Measurements from ENCODE around the gene SUPT20HL1.
A peak's percentile ranks its signal among the peaks of the same experiment; 100 is the strongest.

SUPT20HL1 gene

DNA sequence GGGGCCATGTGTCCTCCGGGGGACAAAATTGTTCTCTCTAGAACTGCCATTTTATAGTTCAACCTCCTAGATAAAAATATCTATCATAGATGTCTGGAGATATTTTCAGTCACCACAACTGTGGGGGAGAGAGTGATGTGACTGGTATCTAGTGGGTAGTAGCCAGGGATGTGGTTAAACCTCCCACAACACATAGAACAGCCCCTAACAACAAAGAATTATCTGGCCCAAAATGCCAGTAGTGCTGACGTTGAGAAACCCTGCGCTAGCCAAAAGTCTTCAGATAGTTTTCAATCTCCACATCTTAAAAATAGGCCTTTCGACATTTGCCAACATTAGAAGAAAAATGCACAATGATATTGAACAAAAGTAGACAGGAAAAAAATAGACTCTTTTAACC lies 27.6 kb upstream of the SUPT20HL1 start:
- H3K4me2 ChIP-seq: 0 out of 22 replicates have a peak overlapping the region, but pooled peaks of 1 of the 11 experiments have one; percentile 12
- peaks cover 0 to 12% (median 0%) of the 10 kb centered on the region in 11 experiments; a peak in 1 of 22 replicates for H3K27me3 ChIP-seq
- H3K4me1 ChIP-seq: no peaks in the 10 kb centered on the region
- no peak overlapping the region for H3K9ac ChIP-seq
- no peak overlapping the region for H3K4me3 ChIP-seq
- H4K20me1 ChIP-seq: no peaks in the 10 kb centered on the region
- no peak for TF ChIP-seq Cebpa-rat (IDR thresholded peaks at IDR 0.05)
- H3K36me3 ChIP-seq: no peaks in the 10 kb centered on the region
- no peak overlapping the region for H3K27ac ChIP-seq
- peaks cover 0 to 13% (median 9%) of the 10 kb centered on the region in 11 experiments; a peak in 12 of 22 replicates for H3K9me3 ChIP-seq (replicated peaks in 1 of 11)

DNA sequence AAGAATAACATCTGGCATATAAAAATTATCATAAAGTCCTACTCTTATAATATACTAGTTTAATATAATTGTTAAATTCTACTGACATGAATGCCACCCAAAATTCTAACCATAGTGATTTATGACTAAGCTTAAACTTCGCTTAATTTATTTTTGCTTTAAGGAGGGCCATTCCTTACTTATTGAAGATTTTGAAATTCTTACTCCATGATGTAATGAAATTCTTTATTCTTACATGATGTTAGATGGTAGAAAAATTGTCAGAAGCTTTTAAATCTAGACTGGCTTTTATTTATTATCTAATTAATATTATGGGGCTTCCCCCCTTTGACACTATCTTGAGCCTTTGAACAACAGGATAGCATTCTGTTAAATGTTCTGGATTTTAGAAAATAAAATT lies 27.1 kb upstream of the SUPT20HL1 start:
- Histone ChIP-seq H3K4me2 (no peak overlapping the region), H3K9ac (no peak overlapping the region), H3K27ac (no peak overlapping the region), H3K4me3 (no peak overlapping the region), H4K20me1 (no peaks in the 10 kb centered on the region), H3K27me3 (peaks cover 0 to 12% (median 0%) of the 10 kb centered on the region in 11 experiments; a peak in 1 of 22 replicates), H3K4me1 (no peaks in the 10 kb centered on the region), H3K9me3 (replicated peaks in 1 of 11) (peaks cover 0 to 13% (median 9%) of the 10 kb centered on the region in 11 experiments; a peak in 12 of 22 replicates), H3K36me3 (no peaks in the 10 kb centered on the region)
- no peak for TF ChIP-seq Cebpa-rat (IDR thresholded peaks at IDR 0.05)

DNA sequence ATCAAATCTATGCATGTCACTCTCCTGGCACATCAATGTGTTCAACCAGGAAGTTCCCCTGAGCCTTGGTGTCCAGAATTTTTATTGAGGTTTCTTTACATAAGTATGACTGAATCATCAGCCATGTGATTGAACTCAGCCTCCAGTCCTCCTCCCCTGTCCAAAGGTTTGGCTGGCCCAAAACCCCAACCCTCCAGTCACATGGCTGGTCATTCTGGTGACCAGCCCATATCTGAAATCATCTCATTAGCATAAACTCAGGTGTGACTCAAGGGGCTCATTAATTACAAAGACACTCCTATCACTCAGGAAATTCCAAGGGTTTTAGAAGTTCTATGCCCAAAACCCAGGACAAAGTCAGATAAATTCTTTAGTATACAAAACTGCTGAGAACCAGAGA lies 26.0 kb upstream of the SUPT20HL1 start:
- Histone ChIP-seq H3K4me1 (peaks cover 0 to 1% (median 0%) of the 10 kb centered on the region in 10 experiments; a peak in 3 of 20 replicates), H3K4me3 (no peak overlapping the region), H3K36me3 (no peaks in the 10 kb centered on the region), H3K9ac (no peak overlapping the region), H3K4me2 (no peak overlapping the region), H3K9me3 (replicated peaks in 1 of 11) (peaks cover 0 to 13% (median 9%) of the 10 kb centered on the region in 11 experiments; a peak in 12 of 22 replicates), H3K27me3 (peaks cover 0 to 12% (median 0%) of the 10 kb centered on the region in 11 experiments; a peak in 1 of 22 replicates), H3K27ac (no peak overlapping the region), H4K20me1 (no peaks in the 10 kb centered on the region)
- TF ChIP-seq Cebpa-rat (IDR thresholded peaks at IDR 0.05): no peak

DNA sequence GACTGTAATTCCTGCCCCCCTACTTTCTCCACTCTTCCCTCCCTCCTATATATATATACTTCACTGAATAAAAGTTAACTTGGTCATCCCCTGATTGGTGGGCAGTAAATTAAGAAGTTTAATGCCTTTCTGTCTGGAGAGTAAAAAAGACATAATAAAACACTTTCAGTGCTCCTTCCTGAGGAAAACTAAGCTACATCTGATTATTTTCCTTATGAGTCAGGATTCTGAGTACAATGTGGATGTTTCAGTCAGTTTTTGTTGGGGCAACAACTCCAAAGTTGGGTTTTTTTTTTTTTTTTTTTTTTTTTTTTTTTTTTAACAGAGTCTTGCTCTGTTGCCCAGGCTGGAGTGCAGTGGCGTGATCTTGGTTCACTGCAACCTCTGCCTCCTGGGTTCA lies 24.6 kb upstream of the SUPT20HL1 start:
- Histone ChIP-seq H3K36me3 (no peaks in the 10 kb centered on the region), H3K27me3 (peaks cover 0 to 12% (median 0%) of the 10 kb centered on the region in 11 experiments; a peak in 1 of 22 replicates), H3K9me3 (replicated peaks in 1 of 11) (peaks cover 0 to 13% (median 9%) of the 10 kb centered on the region in 11 experiments; a peak in 12 of 22 replicates), H3K4me2 (no peak overlapping the region), H3K4me1 (peaks cover 0 to 8% (median 0%) of the 10 kb centered on the region in 10 experiments; a peak in 3 of 20 replicates), H3K27ac (no peak overlapping the region), H3K9ac (no peak overlapping the region), H3K4me3 (no peak overlapping the region), H4K20me1 (no peaks in the 10 kb centered on the region)
- TF ChIP-seq Cebpa-rat (IDR thresholded peaks at IDR 0.05): no peak

DNA sequence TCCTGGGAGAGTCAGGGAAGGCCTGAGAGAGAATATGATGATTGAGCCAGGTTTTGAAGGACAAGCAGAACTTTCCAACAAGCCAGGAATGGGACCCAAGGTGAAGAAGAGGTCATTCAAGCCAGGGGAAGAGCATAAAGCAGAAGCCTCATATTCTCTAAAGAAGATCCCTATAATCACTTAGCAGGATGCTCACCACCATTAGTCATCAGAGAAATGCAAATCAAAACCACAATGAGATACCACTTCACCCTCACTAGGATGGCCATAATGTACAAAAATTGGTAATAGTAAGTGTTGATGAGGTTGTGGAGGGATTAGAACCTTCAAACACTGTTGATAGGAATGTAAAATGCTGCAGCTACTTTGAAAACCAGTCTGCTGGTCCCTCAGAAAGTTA lies 20.5 kb upstream of the SUPT20HL1 start:
- Histone ChIP-seq H3K4me3 (no peak overlapping the region), H3K4me2 (peak overlapping the region in 2 of 11 experiments; percentile 5 to 25; a peak in 1 of 22 replicates), H4K20me1 (no peaks in the 10 kb centered on the region), H3K27me3 (peaks cover 0 to 33% (median 0%) of the 10 kb centered on the region in 11 experiments; a peak in 6 of 22 replicates), H3K9me3 (replicated peaks in 1 of 11) (peaks cover 0 to under 1% (median 0%) of the 10 kb centered on the region in 11 experiments; a peak in 1 of 22 replicates), H3K4me1 (peaks cover 0 to 19% (median 3%) of the 10 kb centered on the region in 10 experiments; a peak in 8 of 20 replicates), H3K9ac (no peak overlapping the region), H3K36me3 (no peaks in the 10 kb centered on the region), H3K27ac (no peak overlapping the region)
- TF ChIP-seq Cebpa-rat (IDR thresholded peaks at IDR 0.05): no peak

DNA sequence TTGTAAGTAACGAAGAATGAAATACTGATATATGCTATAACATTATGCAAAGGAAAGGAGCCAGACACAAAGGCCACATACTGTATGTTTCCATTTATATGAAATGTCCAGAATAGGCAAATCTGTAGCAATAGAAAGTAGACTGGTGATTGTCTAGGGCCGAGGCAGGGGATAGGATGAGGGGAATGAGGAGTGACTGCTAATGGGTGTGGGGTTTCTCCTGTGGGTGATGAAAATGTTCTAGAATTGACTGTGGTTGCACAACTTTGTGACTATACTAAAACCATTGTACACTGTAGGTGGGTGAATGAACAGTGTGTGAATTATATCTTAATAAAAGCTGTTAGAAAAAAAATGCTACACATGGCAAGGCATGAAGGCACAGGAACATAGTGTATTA lies 19.9 kb upstream of the SUPT20HL1 start:
- Histone ChIP-seq H3K27me3 (peaks cover 0 to 36% (median 0%) of the 10 kb centered on the region in 11 experiments; a peak in 7 of 22 replicates), H3K4me3 (no peak overlapping the region), H3K36me3 (no peaks in the 10 kb centered on the region), H3K9ac (no peak overlapping the region), H3K4me2 (no peak overlapping the region), H3K9me3 (replicated peaks in 1 of 11) (no peaks in the 10 kb centered on the region), H3K27ac (no peak overlapping the region), H3K4me1 (peaks cover 0 to 19% (median 3%) of the 10 kb centered on the region in 10 experiments; a peak in 8 of 20 replicates), H4K20me1 (no peaks in the 10 kb centered on the region)
- no peak for TF ChIP-seq Cebpa-rat (IDR thresholded peaks at IDR 0.05)

DNA sequence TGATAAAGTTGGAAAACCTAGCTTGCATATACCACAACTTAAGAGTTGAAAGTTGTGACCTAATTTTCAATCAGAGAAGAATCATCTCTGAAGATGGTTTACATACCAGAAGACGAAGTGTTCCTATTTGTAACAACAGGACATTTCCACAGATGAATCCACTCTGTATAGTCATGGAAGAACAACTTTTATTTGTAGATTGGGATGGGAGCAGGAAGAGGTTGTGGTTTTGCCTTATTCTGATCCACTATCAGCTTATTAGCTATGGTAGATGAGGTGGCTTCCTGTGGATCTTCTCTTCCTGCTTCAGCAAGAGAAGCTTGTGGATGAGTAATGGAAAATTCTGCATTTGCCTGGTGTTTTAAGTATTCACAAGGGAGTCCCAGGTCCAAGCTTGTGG lies 18.6 kb upstream of the SUPT20HL1 start:
- no peak overlapping the region for H3K27ac ChIP-seq

DNA sequence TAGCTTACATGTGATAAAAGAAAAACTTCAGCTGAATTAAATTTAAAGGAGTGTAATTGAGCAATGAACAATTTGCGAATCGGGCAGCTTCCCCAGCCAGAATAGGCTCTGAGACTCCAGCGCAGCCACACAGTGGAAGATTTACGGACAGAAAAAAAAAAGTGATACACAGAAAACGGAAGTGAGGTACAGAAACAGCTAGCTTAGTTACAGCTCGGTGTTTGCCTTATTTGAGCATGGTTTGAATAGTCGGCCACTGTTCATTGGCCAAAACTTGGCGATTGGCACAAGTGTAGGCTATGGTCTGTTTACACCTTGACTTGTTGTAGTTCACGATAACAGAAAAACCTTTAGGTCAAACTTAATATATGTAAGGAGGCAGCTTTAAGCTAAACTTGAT lies 16.7 kb upstream of the SUPT20HL1 start:
- Histone ChIP-seq H3K4me1 (peaks cover 0 to 19% (median 3%) of the 10 kb centered on the region in 10 experiments; a peak in 8 of 20 replicates), H3K9ac (no peak overlapping the region), H3K4me3 (no peak overlapping the region), H4K20me1 (no peaks in the 10 kb centered on the region), H3K4me2 (no peak overlapping the region), H3K9me3 (replicated peaks in 1 of 11) (no peaks in the 10 kb centered on the region), H3K27ac (no peak overlapping the region), H3K36me3 (no peaks in the 10 kb centered on the region), H3K27me3 (peaks cover 0 to 50% (median 0%) of the 10 kb centered on the region in 11 experiments; a peak in 7 of 22 replicates)
- TF ChIP-seq Cebpa-rat (IDR thresholded peaks at IDR 0.05): no peak

More for the DNA sequence above, 18.6 kb upstream of the SUPT20HL1 start:
- H4K20me1 ChIP-seq: no peaks in the 10 kb centered on the region
- no peaks in the 10 kb centered on the region for H3K36me3 ChIP-seq
- H3K4me2 ChIP-seq: peak overlapping the region in 7 of 11 experiments; percentile 6 to 57 (median 25); a peak in 9 of 22 replicates
- no peaks in the 10 kb centered on the region for H3K9me3 ChIP-seq (replicated peaks in 1 of 11)
- no peak for TF ChIP-seq Cebpa-rat (IDR thresholded peaks at IDR 0.05)
- no peak overlapping the region for H3K4me3 ChIP-seq
- H3K27me3 ChIP-seq: peaks cover 0 to 46% (median 0%) of the 10 kb centered on the region in 11 experiments; a peak in 7 of 22 replicates
- H3K4me1 ChIP-seq: peaks cover 0 to 19% (median 3%) of the 10 kb centered on the region in 10 experiments; a peak in 8 of 20 replicates
- H3K9ac ChIP-seq: no peak overlapping the region

DNA sequence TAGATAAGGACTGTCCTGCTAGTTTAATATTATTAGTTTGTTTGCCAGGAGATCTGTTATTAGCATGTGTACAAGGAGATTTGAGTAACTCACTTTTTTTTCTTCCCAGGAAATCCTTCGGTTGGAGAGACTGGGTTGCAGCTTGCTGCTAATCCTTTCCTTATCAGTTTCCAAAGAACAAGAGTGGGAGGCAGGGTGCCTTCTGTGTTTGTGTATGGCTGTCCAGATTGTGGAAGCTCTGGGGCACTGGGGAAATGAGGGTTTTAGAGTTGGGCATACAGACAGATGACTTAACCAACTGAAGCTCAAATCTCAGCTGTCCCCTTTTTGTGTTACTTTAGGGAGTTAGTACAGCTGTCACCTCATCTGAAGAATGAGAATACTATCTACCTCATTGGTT lies 12.6 kb upstream of the SUPT20HL1 start:
- H3K9ac ChIP-seq: no peak overlapping the region
- no peak overlapping the region for H3K4me2 ChIP-seq
- H3K9me3 ChIP-seq (replicated peaks in 1 of 11): no peaks in the 10 kb centered on the region
- no peak overlapping the region for H3K4me3 ChIP-seq
- no peaks in the 10 kb centered on the region for H3K36me3 ChIP-seq
- no peaks in the 10 kb centered on the region for H4K20me1 ChIP-seq
- TF ChIP-seq Cebpa-rat (IDR thresholded peaks at IDR 0.05): no peak
- H3K27ac ChIP-seq: no peak overlapping the region
- H3K4me1 ChIP-seq: peaks cover 0 to 6% (median 0%) of the 10 kb centered on the region in 10 experiments; a peak in 4 of 20 replicates
- peaks cover 0 to 36% (median 0%) of the 10 kb centered on the region in 11 experiments; a peak in 7 of 22 replicates for H3K27me3 ChIP-seq

All from BLaER1 treated with 17β-estradiol and CSF1 and Interleukin-3, amounts not matched to agents 10 nM and 100 nM (cell line).